ENCODE data around the gene COA3.

GRCh38 chr17:42796066-42796758 lies 2.3 kb downstream of the COA3 start:
- TF ChIP-seq, protein P1, sequence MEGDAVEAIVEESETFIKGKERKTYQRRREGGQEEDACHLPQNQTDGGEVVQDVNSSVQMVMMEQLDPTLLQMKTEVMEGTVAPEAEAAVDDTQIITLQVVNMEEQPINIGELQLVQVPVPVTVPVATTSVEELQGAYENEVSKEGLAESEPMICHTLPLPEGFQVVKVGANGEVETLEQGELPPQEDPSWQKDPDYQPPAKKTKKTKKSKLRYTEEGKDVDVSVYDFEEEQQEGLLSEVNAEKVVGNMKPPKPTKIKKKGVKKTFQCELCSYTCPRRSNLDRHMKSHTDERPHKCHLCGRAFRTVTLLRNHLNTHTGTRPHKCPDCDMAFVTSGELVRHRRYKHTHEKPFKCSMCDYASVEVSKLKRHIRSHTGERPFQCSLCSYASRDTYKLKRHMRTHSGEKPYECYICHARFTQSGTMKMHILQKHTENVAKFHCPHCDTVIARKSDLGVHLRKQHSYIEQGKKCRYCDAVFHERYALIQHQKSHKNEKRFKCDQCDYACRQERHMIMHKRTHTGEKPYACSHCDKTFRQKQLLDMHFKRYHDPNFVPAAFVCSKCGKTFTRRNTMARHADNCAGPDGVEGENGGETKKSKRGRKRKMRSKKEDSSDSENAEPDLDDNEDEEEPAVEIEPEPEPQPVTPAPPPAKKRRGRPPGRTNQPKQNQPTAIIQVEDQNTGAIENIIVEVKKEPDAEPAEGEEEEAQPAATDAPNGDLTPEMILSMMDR (IDR thresholded peaks at IDR 0.05) = no peak
- TF ChIP-seq POLR2A (IDR thresholded peaks at IDR 0.05) = no peak

Data from Peyer's patch (tissue), 4 donors.